RWPE2 (cell line): ENCODE results near the gene FAM193B.

ENCODE experiments used
- ATAC-seq: fragments of 200-7000 bp; cut with Tn5 transposase; 3 replicates; pipeline ENCODE4 v1.9.1; 2021; ENCODE audit warnings: low read depth
- DNase-seq: peaks from one replicate; pipeline ENCODE4 v3.0.0-alpha.2; 2020; ENCODE audit warnings: low spot score
- H3K27ac ChIP-seq: fragments of 450-650 bp; 2 replicates; pipeline ENCODE4 v1.5.1; 2017; ENCODE audit warnings: mild to moderate bottlenecking; ENCODE audit not compliant: poor library complexity, severe bottlenecking
- H3K27me3 ChIP-seq: fragments of 250-450 bp; sonication (Bioruptor Pico); 2 replicates; pipeline ENCODE4 v1.5.1; 2021; ENCODE audit warnings: mild to moderate bottlenecking, moderate library complexity; ENCODE audit not compliant: insufficient read depth, poor library complexity, severe bottlenecking
- H3K36me3 ChIP-seq: fragments of 250-450 bp; sonication (Bioruptor Pico); 2 replicates; pipeline ENCODE4 v1.5.1; 2020; ENCODE audit warnings: low read depth, mild to moderate bottlenecking, moderate library complexity
- H3K4me1 ChIP-seq: fragments of 250-450 bp; sonication (Bioruptor Pico); 2 replicates; pipeline ENCODE4 v1.5.1; 2021; ENCODE audit warnings: mild to moderate bottlenecking, moderate library complexity; ENCODE audit not compliant: insufficient read depth, poor library complexity, severe bottlenecking
- H3K4me3 ChIP-seq: fragments of 250-450 bp; sonication (Bioruptor Pico); 2 replicates; pipeline ENCODE4 v1.5.1; 2021; ENCODE audit warnings: mild to moderate bottlenecking, moderate library complexity; ENCODE audit not compliant: severe bottlenecking
- H3K9me3 ChIP-seq: fragments of 250-450 bp; sonication (Bioruptor Pico); 2 replicates; pipeline ENCODE4 v1.5.1; 2021; ENCODE audit warnings: mild to moderate bottlenecking, moderate library complexity; ENCODE audit not compliant: severe bottlenecking
- CTCF ChIP-seq: fragments of 450-650 bp; IDR thresholded peaks from one replicate; pipeline ENCODE4 v1.5.1; 2017; ENCODE audit warnings: mild to moderate bottlenecking, moderate library complexity; ENCODE audit not compliant: poor library complexity, severe bottlenecking

FAM193B gene

GRCh38 chr5:177509991-177510566 lies 44.3 kb downstream of the FAM193B start:
- H3K4me3 ChIP-seq, result no peak overlapping the region
- H3K9me3 ChIP-seq, result no peaks in the 10 kb centered on the region
- H3K27ac ChIP-seq, result no peak overlapping the region
- no peaks in the 10 kb centered on the region for H3K4me1 ChIP-seq
- H3K36me3 ChIP-seq, result peaks cover 51% of the 10 kb centered on the region
- DNase-seq (no peak), ATAC-seq (0 out of 3 replicates have a peak, but pooled peaks have one; percentile 4)
- H3K27me3 ChIP-seq, result no peaks in the 10 kb centered on the region
- no peak for TF ChIP-seq CTCF

DNA sequence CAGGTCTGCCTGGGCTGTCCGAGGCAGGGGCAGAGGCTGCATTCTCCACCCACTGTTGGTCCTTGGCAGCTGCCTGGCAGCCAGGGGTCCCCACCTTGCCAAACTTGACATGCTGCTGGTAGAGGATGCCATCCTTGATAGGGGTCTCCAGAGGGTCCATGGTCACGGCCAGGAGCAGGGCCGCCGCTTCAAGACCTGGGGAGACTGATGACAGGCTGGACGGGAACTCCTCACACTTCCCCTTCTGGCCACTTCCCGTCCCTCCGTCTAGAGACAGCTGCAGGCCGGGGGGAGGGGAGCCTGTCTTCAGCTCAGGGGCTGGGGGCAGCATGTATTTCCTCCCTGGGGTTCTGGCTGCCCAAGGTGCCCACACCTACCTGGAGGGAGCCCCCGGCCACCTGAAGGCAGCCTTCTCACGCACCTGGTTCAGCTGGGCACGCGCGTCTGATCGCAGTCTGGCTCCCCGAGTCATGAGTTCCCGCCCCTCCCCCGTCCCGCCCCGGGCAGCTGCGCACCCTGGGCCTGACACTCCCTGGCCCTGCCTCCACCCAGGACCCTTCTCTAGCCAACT lies 44.9 kb downstream of the FAM193B start, which contains the start of gene DOK3:
TSS of gene DOK3 (minus strand) at position 446 of the 571 bp plus-strand sequence. CDS start at position 160, 286 bp downstream.
- ATAC-seq, result 0 out of 3 replicates have a peak, but pooled peaks have one; percentile 4

DNA sequence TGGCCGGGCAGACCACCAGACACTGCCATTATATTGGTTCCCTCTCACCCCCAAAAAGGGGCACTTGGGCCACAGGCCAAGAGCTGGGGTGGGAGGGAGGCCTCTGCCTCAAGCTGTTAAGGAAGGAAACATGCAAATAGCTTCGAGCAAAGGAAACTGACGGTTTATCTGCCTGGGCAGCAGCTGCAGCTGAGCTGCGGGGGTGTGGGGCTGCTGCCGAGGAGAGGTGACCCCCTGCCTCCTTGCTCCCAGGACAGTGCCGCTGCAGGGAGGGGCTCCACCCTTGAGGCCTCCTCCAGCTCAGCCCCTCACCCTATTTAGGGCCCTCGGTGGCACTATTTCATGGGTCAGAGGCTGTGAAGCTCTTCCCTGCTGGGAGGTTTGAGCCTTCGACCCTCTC lies 45.5 kb downstream of the FAM193B start:
- no peaks in the 10 kb centered on the region for H3K4me1 ChIP-seq
- TF ChIP-seq CTCF, result no peak
- peaks cover 39% of the 10 kb centered on the region for H3K36me3 ChIP-seq
- ATAC-seq, result no peak
- H3K27ac ChIP-seq, result no peak overlapping the region
- H3K27me3 ChIP-seq, result no peaks in the 10 kb centered on the region
- no peaks in the 10 kb centered on the region for H3K9me3 ChIP-seq
- H3K4me3 ChIP-seq, result no peak overlapping the region
- no peak for DNase-seq

More for the DNA sequence above, 44.9 kb downstream of the FAM193B start, which contains the start of gene DOK3:
- Histone ChIP-seq H3K36me3 (peaks cover 45% of the 10 kb centered on the region), H3K27me3 (no peaks in the 10 kb centered on the region), H3K9me3 (no peaks in the 10 kb centered on the region), H3K4me1 (no peaks in the 10 kb centered on the region), H3K4me3 (no peak within 1 kb of the TSS), H3K27ac (no peak within 1 kb of the TSS)
- no peak for TF ChIP-seq CTCF
- DNase-seq, result no peak

DNA sequence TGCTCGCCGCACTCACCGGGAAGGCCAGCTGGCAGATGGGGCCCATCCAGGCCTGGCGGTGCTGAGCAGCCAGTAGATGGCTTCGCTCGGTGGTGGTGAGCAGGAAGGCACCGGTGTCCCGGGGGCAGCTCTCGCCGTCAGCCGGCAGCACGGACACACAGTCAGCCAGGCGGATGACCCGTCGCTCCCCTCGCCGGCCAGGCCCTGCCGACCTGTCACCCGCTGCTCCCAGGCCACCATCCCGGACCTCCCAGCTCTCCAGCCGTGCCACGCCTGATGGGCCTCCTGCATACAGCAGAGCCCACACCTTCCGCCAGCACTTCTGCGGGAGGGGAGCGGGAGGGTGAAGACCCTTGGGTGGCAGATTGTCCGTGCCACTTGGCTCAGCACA lies 46.1 kb downstream of the FAM193B start:
- H3K27ac ChIP-seq, result no peak overlapping the region
- no peaks in the 10 kb centered on the region for H3K27me3 ChIP-seq
- peaks cover 33% of the 10 kb centered on the region for H3K36me3 ChIP-seq
- no peak for DNase-seq
- H3K4me1 ChIP-seq, result no peaks in the 10 kb centered on the region
- no peak for TF ChIP-seq CTCF
- no peak for ATAC-seq
- H3K4me3 ChIP-seq, result no peak overlapping the region
- H3K9me3 ChIP-seq, result no peaks in the 10 kb centered on the region

DNA sequence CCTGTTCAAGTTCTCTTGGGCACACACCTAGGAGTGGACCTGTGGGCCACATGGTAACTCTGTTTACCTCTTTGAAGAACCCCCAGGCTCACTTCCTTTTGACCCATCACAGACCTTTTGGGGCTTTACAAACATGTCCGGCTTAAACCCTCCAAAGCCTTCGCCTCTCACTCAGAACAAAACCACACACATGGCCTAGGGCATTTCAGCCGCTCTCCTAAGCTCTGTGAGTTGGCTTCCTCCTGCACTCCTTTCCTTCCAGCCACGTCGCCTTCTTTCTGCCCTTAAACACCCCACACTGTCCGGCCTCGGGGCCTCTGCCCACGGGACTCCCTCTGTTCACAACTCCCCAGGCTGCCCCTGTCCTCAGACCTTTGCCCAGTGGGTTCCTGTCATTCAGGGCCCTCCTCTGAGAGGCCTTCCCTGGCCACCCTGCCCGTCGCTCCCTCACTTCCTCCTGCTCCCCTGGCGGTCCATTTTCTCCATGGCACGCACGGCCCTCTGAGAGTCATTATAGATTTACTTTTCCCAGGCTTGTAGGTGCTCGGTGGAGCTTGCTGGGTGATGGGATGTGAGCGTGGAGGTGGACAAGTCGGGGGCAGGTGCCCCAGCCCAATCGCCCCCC lies 46.7 kb downstream of the FAM193B start:
- no peaks in the 10 kb centered on the region for H3K27me3 ChIP-seq
- no peak for ATAC-seq
- H3K36me3 ChIP-seq, result peaks cover 28% of the 10 kb centered on the region
- no peak overlapping the region for H3K4me3 ChIP-seq
- no peaks in the 10 kb centered on the region for H3K4me1 ChIP-seq
- no peak for DNase-seq
- H3K27ac ChIP-seq, result no peak overlapping the region
- H3K9me3 ChIP-seq, result no peaks in the 10 kb centered on the region
- TF ChIP-seq CTCF, result peak; percentile 7
